ENCODE data around the gene TRIM31.
"Not testable (repeated sequence)": the region's sequence is repeated elsewhere in the genome, so short reads cannot be mapped to it uniquely, and the experiment has no call there.

The TRIM31 gene

DNA sequence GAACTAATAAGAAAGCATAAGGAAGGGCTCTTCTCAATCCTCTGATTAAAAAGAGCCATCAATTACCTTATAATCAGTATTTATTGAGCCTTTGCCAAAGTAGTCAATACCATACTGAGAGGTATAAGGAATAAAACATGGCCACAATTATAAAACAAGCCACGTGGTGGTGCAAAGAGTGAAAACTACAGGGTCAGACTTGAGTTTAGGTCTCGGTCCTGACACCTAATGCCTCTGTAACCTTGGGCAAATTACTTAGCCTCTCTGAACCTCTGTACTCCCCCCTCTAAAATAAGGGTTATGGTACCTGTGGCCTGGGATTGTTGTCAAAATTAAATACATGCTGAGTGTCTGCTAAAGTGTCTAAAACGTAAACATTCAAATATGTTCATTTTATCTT lies 36.3 kb upstream of the TRIM31 start:
- no peak for DNase-seq (ENCODE audit: low read depth in 2 of 3, low spot score in 2 of 3)

DNA sequence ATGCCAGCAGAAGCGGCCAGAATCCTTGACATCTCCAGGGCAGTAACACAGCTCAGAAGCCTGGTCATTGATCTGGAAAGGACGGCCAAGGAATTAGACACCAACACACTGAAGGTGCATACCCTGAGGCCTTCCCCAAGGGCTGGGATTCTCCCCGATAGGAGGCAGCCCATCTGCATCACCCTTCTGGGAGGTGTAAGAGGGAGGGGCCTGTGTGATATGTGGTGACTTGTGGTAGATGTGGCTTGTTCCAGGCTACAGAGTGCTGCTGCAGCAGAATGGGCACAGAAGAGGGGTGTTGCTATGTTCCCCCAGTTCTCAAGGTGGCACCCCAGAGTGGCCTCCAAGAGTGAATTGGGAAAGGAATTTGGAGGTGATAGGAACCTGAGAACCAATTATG lies 34.2 kb upstream of the TRIM31 start:
- no peak for DNase-seq (ENCODE audit: low read depth in 2 of 3, low spot score in 2 of 3)

- no peak for DNase-seq (ENCODE audit: low read depth in 2 of 3, low spot score in 2 of 3)
These were observed 32.9 kb upstream of the TRIM31 start for GRCh38 chr6:30145818-30146217.

DNA sequence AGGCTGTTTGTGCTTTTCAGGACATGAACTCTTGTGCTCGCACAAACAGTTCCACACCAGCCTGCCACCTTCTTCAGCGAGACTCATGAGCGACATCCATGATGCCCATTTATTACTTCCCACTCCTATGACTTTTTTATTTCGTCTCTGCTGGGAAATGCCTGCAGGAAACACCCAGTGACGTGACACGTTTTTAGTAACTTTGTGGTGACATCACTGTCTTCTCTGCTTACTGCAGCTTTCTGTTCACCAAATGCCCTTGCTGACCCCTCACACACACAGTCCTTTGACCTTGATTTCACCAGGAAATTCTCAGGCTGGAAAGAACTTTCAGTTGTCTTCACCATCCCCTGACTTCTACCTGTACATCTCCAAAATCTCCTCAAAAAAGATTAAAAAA lies 31.9 kb upstream of the TRIM31 start:
- no peak for DNase-seq (ENCODE audit: low read depth in 2 of 3, low spot score in 2 of 3)

- no peak for DNase-seq (ENCODE audit: low read depth in 2 of 3, low spot score in 2 of 3)
These were observed 30.9 kb upstream of the TRIM31 start for GRCh38 chr6:30143780-30144179.

DNA sequence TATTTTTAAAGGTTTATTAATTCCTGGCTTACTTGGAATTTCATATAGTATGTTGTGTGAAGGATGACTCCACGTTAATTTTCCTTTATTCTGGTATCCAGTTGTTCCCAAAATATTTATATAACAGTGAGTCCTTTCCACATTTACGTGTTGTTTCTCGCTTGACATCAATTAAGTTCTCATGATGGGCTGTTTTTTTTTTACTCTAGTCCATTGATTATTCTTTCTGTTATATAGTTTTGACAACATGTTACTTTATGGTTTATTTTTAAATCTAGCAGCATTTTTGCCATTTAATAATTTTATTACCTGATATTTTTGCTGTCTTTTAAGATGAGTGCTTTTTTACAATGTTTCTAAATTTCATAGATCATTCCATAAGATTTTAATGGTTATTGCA lies 29.8 kb upstream of the TRIM31 start:
- no peak for DNase-seq (ENCODE audit: low read depth in 2 of 3, low spot score in 2 of 3)

GRCh38 chr6:30140240-30140639 lies 27.4 kb upstream of the TRIM31 start:
- DNase-seq (ENCODE audit: low read depth in 2 of 3, low spot score in 2 of 3): not testable (repeated sequence)

GRCh38 chr6:30136570-30137286 lies 23.8 kb upstream of the TRIM31 start:
- DNase-seq (ENCODE audit: low read depth in 2 of 3, low spot score in 2 of 3): no peak

GRCh38 chr6:30135757-30136156 lies 22.9 kb upstream of the TRIM31 start, which contains the start of gene TRIM40:
TRIM40 (plus strand) TSS chr6:30136140; CDS start chr6:30137037, 897 bp downstream.
- no peak for DNase-seq (ENCODE audit: low read depth in 2 of 3, low spot score in 2 of 3)

GRCh38 chr6:30135147-30135546 lies 22.3 kb upstream of the TRIM31 start:
- DNase-seq (ENCODE audit: low read depth in 2 of 3, low spot score in 2 of 3): no peak

GRCh38 chr6:30131947-30132497 lies 19.1 kb upstream of the TRIM31 start:
- no peak for DNase-seq (ENCODE audit: low read depth in 2 of 3, low spot score in 2 of 3)

DNA sequence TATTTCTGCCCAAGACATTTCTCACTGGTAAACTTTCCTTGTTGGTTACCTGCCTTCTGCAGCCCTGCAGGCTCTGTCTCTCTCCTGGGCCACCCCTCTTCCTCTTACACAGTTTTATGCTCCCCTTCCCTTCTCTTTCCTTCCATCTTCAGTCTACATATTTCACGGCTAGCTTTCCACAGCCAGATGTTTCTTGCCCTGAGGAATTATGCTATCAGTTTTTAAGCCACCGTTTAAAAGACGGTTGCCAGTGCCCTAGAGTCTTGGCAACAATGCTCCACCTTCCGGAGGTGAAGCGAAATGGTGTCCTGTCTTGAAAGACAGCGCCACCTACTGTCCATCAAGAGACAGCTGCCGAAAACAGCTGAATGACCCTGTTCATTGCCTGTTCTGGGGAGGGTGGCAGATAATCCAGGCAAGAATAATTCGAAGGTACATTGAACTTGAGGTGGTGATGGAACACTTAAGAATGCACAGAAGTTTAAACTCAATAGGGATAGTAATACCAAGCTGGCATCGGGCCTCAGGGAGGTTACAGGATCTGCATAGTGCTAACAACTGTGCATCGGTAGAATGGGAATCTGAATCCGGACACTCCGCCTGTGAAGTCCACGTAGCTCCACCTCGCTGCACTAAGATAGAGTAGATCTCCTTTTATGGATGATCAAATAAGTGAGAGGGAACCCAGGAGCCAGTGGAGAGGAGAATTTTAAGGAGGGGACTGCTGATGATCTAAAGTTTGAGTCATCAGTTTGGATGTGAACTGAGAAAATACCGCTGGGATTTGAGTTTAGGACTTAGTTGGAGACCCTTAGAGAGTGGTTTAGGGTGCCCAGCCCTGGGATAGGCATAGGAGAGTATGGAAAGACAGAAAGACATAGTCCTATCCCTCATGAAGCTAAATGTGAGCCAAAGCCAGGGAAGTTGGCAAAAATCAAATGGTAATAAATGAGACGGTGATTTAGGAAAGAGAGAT lies 18.3 kb upstream of the TRIM31 start:
- peak in 2 of 3 experiments; percentile 11 to 33 for DNase-seq (ENCODE audit: low read depth in 2 of 3, low spot score in 2 of 3)

GRCh38 chr6:30130179-30130679 lies 17.3 kb upstream of the TRIM31 start:
- DNase-seq (ENCODE audit: low read depth in 2 of 3, low spot score in 2 of 3): no peak

GRCh38 chr6:30129265-30130178 lies 16.6 kb upstream of the TRIM31 start:
- DNase-seq (ENCODE audit: low read depth in 2 of 3, low spot score in 2 of 3): no peak

- DNase-seq (ENCODE audit: low read depth in 2 of 3, low spot score in 2 of 3): no peak
These were observed 14.6 kb upstream of the TRIM31 start for GRCh38 chr6:30127238-30128093.

DNA sequence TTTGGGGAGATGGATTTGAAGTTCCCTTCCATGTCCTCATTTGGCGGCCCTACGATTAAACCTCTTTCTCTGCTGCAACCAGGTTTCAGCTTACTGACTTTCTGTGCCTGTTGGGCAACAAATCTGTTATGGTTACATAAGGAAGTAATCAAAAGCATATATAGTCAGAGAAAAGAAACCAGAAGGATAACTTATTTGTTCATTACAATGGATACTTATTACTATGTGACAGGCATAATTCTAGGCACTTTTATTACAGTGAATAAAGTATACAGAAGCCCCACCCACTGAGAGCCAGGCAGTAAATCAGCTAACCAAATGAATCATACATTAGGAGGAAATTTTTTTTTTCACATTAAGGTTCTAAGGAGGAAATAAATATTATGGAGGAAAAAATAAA lies 9.6 kb upstream of the TRIM31 start:
- DNase-seq (ENCODE audit: low read depth in 2 of 3, low spot score in 2 of 3): no peak

GRCh38 chr6:30121446-30122366 lies 8.8 kb upstream of the TRIM31 start:
- DNase-seq (ENCODE audit: low read depth in 2 of 3, low spot score in 2 of 3): no peak

DNA sequence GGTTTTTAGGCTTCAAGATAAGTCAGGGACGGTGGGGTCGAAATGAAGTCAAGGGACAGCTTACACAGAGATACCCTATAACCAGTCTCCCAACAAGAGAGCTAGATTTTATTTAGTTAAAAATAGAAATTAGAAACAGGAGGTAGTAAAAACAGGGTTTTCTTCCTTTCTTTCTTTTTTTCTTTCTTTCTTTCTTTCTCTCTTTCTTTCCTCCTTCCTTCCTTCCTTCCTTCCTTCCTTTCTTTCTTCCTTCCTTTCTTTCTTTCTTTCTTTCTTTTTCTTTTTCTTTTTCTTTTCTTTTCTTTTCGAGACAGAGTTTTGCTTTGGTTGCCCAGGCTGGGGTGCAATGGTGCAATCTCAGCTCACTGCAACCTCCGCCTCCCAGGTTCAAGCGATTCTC lies 5.8 kb upstream of the TRIM31 start:
- not testable (repeated sequence) for DNase-seq (ENCODE audit: low read depth in 2 of 3, low spot score in 2 of 3)

- no peak for DNase-seq (ENCODE audit: low read depth in 2 of 3, low spot score in 2 of 3)
These were observed 3.8 kb upstream of the TRIM31 start for GRCh38 chr6:30116724-30117123.
